ENCODE data around the gene SYNC.
A peak's percentile ranks its signal among the peaks of the same experiment; 100 is the strongest.
"Not testable (repeated sequence)": the region's sequence is repeated elsewhere in the genome, so short reads cannot be mapped to it uniquely, and the experiment has no call there.

Gene SYNC

GRCh38 chr1:32724678-32725614 is 22.4 kb upstream of the SYNC start:
- no peak for DNase-seq

GRCh38 chr1:32719681-32720275 is 17.2 kb upstream of the SYNC start:
- no peak for DNase-seq

GRCh38 chr1:32718527-32718926 is 16.0 kb upstream of the SYNC start:
- DNase-seq: no peak

- no peak for DNase-seq
Measured at GRCh38 chr1:32718036-32718435, 15.5 kb upstream of the SYNC start.

GRCh38 chr1:32717503-32717902 is 14.9 kb upstream of the SYNC start:
- DNase-seq: no peak

GRCh38 chr1:32716312-32717148 is 14.0 kb upstream of the SYNC start:
- no peak for DNase-seq

GRCh38 chr1:32715901-32716311 is 13.3 kb upstream of the SYNC start:
- no peak for DNase-seq

- no peak for DNase-seq
Measured at GRCh38 chr1:32714277-32714676, 11.7 kb upstream of the SYNC start.

GRCh38 chr1:32713081-32713480 is 10.5 kb upstream of the SYNC start:
- no peak for DNase-seq

GRCh38 chr1:32711221-32711620 is 8.7 kb upstream of the SYNC start:
- not testable (repeated sequence) for DNase-seq

GRCh38 chr1:32709476-32709875 is 6.9 kb upstream of the SYNC start:
- DNase-seq: no peak

GRCh38 chr1:32709075-32709474 is 6.5 kb upstream of the SYNC start:
- DNase-seq: no peak

GRCh38 chr1:32706491-32706890 is 3.9 kb upstream of the SYNC start:
- peak; percentile 47 for DNase-seq

- no peak for DNase-seq
Measured at GRCh38 chr1:32705516-32705915, 2.9 kb upstream of the SYNC start.

- DNase-seq: peak; percentile 75
Measured at GRCh38 chr1:32703479-32704291, 1.1 kb upstream of the SYNC start.

- peak; percentile 45 for DNase-seq
Measured at GRCh38 chr1:32701951-32702598, 495 bp downstream of the SYNC start.

- no peak for DNase-seq
Measured at GRCh38 chr1:32701421-32701911, 1.1 kb downstream of the SYNC start.

GRCh38 chr1:32696996-32697395 is 5.6 kb downstream of the SYNC start:
- not testable (repeated sequence) for DNase-seq

GRCh38 chr1:32696041-32696440 is 6.5 kb downstream of the SYNC start:
- DNase-seq: no peak

GRCh38 chr1:32695098-32695904 is 7.3 kb downstream of the SYNC start:
- peak; percentile 67 for DNase-seq

Measured in left hindlimb (tissue), 1 donor.